Measurements from ENCODE around the gene SCT.

Gene SCT

DNA sequence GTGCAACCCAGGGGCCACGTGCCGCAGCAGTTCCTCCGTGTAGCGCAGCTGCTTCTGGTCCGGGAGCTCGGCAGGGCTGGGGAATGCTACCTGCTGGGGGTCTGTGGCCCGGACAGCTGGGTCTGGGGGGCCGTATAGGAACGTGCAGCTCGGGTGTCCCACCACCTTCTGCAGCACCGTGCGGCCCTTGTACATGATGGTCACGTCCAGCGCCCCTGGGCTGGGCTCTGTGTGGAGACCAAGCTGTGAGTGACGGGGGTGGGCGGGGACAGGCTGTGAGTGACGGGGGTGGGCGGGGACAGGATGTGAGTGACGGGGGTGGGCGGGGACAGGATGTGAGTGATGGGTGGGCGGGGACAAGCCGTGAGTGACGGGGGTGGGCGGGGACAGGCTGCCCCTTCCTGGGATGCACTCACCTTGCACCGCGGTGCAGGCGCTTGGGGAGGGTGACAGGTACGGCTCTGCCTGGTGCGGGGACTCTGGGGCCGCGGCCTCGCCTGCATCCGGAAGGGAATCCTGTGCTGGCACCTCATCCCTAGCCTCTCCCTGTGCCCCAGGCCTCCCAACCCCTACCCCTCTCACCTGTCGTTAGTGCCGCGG, 13.5 kb downstream of the SCT start:
- peak; percentile 48 for DNase-seq (ENCODE audit: low read depth)
- TF ChIP-seq, protein P1, sequence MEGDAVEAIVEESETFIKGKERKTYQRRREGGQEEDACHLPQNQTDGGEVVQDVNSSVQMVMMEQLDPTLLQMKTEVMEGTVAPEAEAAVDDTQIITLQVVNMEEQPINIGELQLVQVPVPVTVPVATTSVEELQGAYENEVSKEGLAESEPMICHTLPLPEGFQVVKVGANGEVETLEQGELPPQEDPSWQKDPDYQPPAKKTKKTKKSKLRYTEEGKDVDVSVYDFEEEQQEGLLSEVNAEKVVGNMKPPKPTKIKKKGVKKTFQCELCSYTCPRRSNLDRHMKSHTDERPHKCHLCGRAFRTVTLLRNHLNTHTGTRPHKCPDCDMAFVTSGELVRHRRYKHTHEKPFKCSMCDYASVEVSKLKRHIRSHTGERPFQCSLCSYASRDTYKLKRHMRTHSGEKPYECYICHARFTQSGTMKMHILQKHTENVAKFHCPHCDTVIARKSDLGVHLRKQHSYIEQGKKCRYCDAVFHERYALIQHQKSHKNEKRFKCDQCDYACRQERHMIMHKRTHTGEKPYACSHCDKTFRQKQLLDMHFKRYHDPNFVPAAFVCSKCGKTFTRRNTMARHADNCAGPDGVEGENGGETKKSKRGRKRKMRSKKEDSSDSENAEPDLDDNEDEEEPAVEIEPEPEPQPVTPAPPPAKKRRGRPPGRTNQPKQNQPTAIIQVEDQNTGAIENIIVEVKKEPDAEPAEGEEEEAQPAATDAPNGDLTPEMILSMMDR (IDR thresholded peaks at IDR 0.05; ENCODE audit: low read length, missing control alignments) = no peak
- no peak overlapping the region for H3K4me3 ChIP-seq (replicated peaks; ENCODE audit: low read depth, low read length)

DNA sequence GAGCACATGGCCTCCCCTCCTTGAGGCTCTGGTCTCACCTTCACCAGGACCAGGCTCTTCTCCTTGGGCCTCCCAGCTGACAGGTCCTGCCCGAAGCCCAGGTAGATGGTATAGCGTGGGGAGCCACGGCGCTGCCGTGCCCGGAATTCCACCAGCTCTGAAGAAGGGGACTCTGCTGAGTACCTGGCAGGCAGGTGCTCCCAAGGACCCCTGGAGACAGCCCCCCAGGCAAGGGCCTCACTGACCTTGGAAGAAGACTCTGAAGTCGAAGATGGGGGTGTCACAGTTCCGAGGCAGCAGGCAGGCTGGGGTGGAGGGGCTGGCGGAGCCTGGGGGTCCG, 14.1 kb downstream of the SCT start:
- no peak for DNase-seq (ENCODE audit: low read depth)
- H3K4me3 ChIP-seq (replicated peaks; ENCODE audit: low read depth, low read length) = no peak overlapping the region
- TF ChIP-seq, protein P1 (IDR thresholded peaks at IDR 0.05; ENCODE audit: low read length, missing control alignments) = no peak

DNA sequence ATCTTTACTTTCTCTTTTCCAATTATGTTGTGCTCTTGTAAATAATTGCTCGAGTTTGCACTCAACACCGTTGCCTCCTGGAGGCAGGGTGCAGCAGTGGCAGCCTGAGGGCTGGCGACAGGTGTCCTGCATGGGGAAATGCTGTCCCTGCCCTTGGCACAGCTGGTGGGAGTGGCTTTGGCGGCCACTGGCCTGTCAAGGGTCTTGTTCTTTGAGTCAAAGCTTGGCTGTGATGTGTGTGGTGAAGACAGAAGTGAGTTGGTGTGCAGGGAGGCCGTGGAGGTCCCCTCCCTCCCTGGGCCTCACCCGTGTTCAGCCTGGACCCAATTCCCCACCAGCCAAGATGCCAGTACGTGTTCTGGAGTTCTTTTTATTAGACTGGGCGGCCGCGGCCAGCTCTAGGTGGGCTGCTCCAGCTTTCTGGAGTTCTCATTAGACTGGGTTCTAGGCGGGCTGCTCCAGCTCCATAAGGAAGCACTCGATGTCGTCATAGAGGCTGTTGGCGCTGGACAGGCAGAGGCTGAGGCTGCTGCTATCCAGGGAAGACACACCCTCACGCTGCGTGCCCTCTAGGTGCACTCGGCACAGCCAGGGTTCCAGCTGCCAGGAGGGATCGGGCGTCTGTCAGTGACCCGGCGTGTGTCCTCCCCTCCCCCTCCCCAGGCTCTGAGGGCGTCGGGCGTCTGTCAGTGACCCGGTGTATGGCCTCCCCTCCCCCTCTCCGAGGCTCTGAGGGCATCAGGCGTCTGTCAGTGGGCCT, 14.6 kb downstream of the SCT start:
- peak; percentile 29 for DNase-seq (ENCODE audit: low read depth)
- no peak overlapping the region for H3K4me3 ChIP-seq (replicated peaks; ENCODE audit: low read depth, low read length)
- TF ChIP-seq, protein P1 (IDR thresholded peaks at IDR 0.05; ENCODE audit: low read length, missing control alignments) = peak; percentile 29

DNA sequence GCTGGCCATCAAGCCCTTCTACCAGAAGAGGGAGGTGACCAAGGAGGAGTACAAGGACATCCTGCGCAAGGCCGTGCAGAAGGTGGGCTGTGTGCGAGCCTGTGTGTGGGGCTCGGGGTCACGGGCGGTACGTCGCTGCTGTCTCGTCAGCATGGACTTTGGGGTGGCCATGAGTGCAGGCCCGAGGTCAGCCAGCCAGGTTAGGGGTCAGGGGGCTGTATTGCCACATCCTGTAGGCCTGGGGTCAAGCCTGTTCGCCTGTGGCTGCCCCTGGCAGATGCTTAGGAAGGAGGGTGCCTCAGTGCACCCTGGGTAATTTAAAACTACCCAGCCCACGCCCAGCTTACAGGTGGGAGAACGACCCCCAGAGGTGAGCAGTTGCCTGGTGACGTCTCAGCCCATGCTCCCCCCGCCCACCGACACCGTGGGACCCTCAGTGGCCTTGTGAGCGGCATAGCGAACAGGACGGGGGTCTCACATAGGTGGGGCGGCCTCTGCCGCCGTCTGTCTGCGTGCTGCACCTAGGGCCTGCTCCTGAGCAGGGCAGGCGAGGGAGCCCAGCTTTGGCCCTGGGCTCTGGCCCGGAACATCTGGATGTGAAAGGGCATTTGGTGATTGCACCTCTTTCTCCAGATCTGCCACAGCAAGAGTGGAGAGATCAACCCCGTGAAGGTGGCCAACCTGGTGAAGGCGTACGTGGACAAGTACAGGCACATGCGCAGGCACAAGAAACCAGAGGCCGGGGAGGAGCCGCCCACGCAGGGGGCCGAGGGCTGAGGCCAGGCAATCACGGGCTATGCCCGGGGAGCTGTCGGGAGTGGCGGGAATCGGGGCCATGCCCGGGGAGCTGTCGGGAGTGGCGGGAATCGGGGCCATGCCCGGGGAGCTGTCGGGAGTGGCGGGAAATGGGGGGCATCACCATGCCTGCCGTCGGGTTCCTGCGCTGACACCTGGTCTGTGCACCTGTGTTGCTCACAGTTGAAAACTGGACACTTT, 15.7 kb downstream of the SCT start:
- TF ChIP-seq, protein P1 (IDR thresholded peaks at IDR 0.05; ENCODE audit: low read length, missing control alignments) = no peak
- H3K4me3 ChIP-seq (replicated peaks; ENCODE audit: low read depth, low read length) = no peak overlapping the region
- DNase-seq (ENCODE audit: low read depth) = no peak

DNA sequence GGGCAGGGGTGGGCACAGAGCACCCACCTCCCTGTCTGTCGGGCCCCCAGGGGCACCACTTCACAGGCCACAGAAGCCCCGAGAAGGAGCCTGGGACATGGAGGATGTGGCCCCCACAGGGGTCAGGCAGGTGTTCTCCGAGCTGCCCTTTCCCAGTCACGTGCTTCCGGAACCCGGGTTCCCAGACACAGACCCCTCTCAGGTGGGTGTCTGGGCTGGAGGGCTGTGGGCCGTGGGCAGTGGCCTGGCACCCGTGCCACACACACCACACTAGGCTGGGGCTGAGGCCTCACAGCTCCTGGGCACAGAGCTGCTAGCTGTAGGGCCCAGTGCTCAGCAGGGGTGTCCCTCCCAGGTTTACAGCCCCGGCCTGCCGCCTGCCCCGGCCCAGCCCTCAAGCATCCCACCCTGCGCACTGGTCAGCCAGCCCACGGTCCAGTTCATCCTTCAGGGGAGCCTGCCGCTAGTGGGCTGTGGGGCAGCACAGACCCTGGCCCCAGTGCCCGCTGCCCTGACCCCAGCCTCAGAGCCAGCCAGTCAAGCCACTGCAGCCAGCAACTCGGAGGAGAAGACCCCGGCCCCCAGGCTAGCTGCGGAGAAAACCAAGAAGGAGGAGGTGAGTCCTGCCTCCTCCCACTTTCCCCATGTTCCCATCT, 16.7 kb downstream of the SCT start:
- TF ChIP-seq, protein P1 (IDR thresholded peaks at IDR 0.05; ENCODE audit: low read length, missing control alignments) = no peak
- H3K4me3 ChIP-seq (replicated peaks; ENCODE audit: low read depth, low read length) = no peak overlapping the region
- no peak for DNase-seq (ENCODE audit: low read depth)

DNA sequence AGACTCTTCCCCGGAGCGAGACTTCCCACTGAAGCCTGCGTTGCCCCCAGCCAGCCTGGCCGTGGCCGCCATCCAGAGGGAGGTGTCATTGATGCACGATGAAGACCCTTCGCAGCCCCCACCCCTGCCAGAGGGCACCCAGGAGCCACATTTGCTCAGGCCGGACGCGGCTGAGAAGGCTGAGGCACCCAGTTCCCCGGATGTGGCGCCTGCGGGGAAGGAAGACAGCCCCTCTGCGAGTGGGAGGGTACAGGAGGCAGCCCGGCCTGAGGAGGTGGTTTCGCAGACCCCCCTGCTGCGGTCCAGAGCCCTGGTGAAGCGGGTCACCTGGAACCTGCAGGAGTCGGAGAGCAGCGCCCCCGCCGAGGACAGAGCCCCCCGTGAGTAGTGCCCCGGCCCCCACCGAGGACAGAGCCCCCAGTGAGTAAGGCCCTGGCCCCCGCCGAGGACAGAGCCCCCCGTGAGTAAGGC, 17.6 kb downstream of the SCT start:
- no peak overlapping the region for H3K4me3 ChIP-seq (replicated peaks; ENCODE audit: low read depth, low read length)

More for the DNA sequence above, 17.6 kb downstream of the SCT start:
- DNase-seq (ENCODE audit: low read depth) = no peak
- TF ChIP-seq, protein P1 (IDR thresholded peaks at IDR 0.05; ENCODE audit: low read length, missing control alignments) = no peak
